ENCODE data around the gene PLXNA4. TPM values are rescaled to one million over a fixed set of nuclear protein-coding genes. Genes with fewer than 3 reads are reported as not detected.

Gene PLXNA4
- total and polyA plus RNA-seq, 4 donors, result 0.63 to 4.6 (median 2.1) TPM

GRCh38 chr7:132551886-132552285, 24.4 kb downstream of the PLXNA4 start:
- no peaks in the 10 kb centered on the region for H3K4me1 ChIP-seq (ENCODE audit: control insufficient read depth in 5 of 5, insufficient read depth in 5 of 5, low read length in 5 of 5)
- no peaks in the 10 kb centered on the region for H3K36me3 ChIP-seq (ENCODE audit: control insufficient read depth in 4 of 4, insufficient read depth in 4 of 4, low read length in 4 of 4)
- peaks cover 0 to 30% (median 4%) of the 10 kb centered on the region in 4 donors for H3K9me3 ChIP-seq (ENCODE audit: control insufficient read depth in 4 of 4, insufficient read depth in 3 of 4, low read length in 3 of 4)
- H3K4me3 ChIP-seq, result no peak overlapping the region
- H3K27me3 ChIP-seq (ENCODE audit: control insufficient read depth in 3 of 3, insufficient read depth in 3 of 3, low read length in 2 of 3), result peaks cover 0 to 4% (median 0%) of the 10 kb centered on the region in 3 donors
- 51 to 53% methylated on average over 3 of the region's 3 CpGs for WGBS, 2 donors
- DNase-seq (no peak), ATAC-seq (ENCODE audit: insufficient read depth, low FRiP score) (no peak)
- no peak overlapping the region for H3K27ac ChIP-seq (ENCODE audit: low read depth in 1 of 2, low read length in 1 of 2)
- no peak overlapping the region for H3K9ac ChIP-seq (ENCODE audit: insufficient read depth in 1 of 2, low read length in 2 of 2)
- no peak for TF ChIP-seq CTCF (IDR thresholded peaks at IDR 0.05; ENCODE audit: control extremely low read depth, extremely low read depth)

GRCh38 chr7:132551439-132551838, 24.8 kb downstream of the PLXNA4 start:
- no peak for TF ChIP-seq CTCF (IDR thresholded peaks at IDR 0.05; ENCODE audit: control extremely low read depth, extremely low read depth)
- H3K27me3 ChIP-seq (ENCODE audit: control insufficient read depth in 3 of 3, insufficient read depth in 3 of 3, low read length in 2 of 3), result peaks cover 0 to 3% (median 0%) of the 10 kb centered on the region in 3 donors
- H3K9me3 ChIP-seq (ENCODE audit: control insufficient read depth in 4 of 4, insufficient read depth in 3 of 4, low read length in 3 of 4), result peaks cover 0 to 30% (median 4%) of the 10 kb centered on the region in 4 donors
- H3K36me3 ChIP-seq (ENCODE audit: control insufficient read depth in 4 of 4, insufficient read depth in 4 of 4, low read length in 4 of 4), result no peaks in the 10 kb centered on the region
- H3K4me1 ChIP-seq (ENCODE audit: control insufficient read depth in 5 of 5, insufficient read depth in 5 of 5, low read length in 5 of 5), result no peaks in the 10 kb centered on the region
- H3K4me3 ChIP-seq, result no peak overlapping the region
- no peak overlapping the region for H3K9ac ChIP-seq (ENCODE audit: insufficient read depth in 1 of 2, low read length in 2 of 2)
- WGBS, 2 donors, result 75 to 78% methylated on average over 6 of the region's 6 CpGs
- ATAC-seq (ENCODE audit: insufficient read depth, low FRiP score) (no peak), DNase-seq (no peak)
- H3K27ac ChIP-seq (ENCODE audit: low read depth in 1 of 2, low read length in 1 of 2), result no peak overlapping the region

- 44 to 60% methylated on average over 4 of the region's 4 CpGs for WGBS, 2 donors
- Histone ChIP-seq H3K27ac (ENCODE audit: low read depth in 1 of 2, low read length in 1 of 2) (no peak overlapping the region), H3K9ac (ENCODE audit: insufficient read depth in 1 of 2, low read length in 2 of 2) (no peak overlapping the region), H3K36me3 (ENCODE audit: control insufficient read depth in 4 of 4, insufficient read depth in 4 of 4, low read length in 4 of 4) (no peaks in the 10 kb centered on the region), H3K4me3 (no peak overlapping the region), H3K4me1 (ENCODE audit: control insufficient read depth in 5 of 5, insufficient read depth in 5 of 5, low read length in 5 of 5) (no peaks in the 10 kb centered on the region), H3K9me3 (ENCODE audit: control insufficient read depth in 4 of 4, insufficient read depth in 3 of 4, low read length in 3 of 4) (peaks cover 0 to 26% (median 4%) of the 10 kb centered on the region in 4 donors), H3K27me3 (ENCODE audit: control insufficient read depth in 3 of 3, insufficient read depth in 3 of 3, low read length in 2 of 3) (peaks cover 0 to 3% (median 0%) of the 10 kb centered on the region in 3 donors)
- DNase-seq (no peak), ATAC-seq (ENCODE audit: insufficient read depth, low FRiP score) (no peak)
- TF ChIP-seq CTCF (IDR thresholded peaks at IDR 0.05; ENCODE audit: control extremely low read depth, extremely low read depth), result no peak
Observed at GRCh38 chr7:132548489-132549078, 27.7 kb downstream of the PLXNA4 start.

GRCh38 chr7:132547821-132548220, 28.4 kb downstream of the PLXNA4 start:
- Histone ChIP-seq H3K4me3 (no peak overlapping the region), H3K4me1 (ENCODE audit: control insufficient read depth in 5 of 5, insufficient read depth in 5 of 5, low read length in 5 of 5) (no peaks in the 10 kb centered on the region), H3K9me3 (ENCODE audit: control insufficient read depth in 4 of 4, insufficient read depth in 3 of 4, low read length in 3 of 4) (peaks cover 0 to 20% (median 4%) of the 10 kb centered on the region in 4 donors), H3K27me3 (ENCODE audit: control insufficient read depth in 3 of 3, insufficient read depth in 3 of 3, low read length in 2 of 3) (peaks cover 0 to 3% (median 0%) of the 10 kb centered on the region in 3 donors), H3K27ac (ENCODE audit: low read depth in 1 of 2, low read length in 1 of 2) (no peak overlapping the region), H3K36me3 (ENCODE audit: control insufficient read depth in 4 of 4, insufficient read depth in 4 of 4, low read length in 4 of 4) (no peaks in the 10 kb centered on the region), H3K9ac (ENCODE audit: insufficient read depth in 1 of 2, low read length in 2 of 2) (no peak overlapping the region)
- WGBS, 2 donors, result 82% methylated on average over 6 of the region's 6 CpGs
- no peak for TF ChIP-seq CTCF (IDR thresholded peaks at IDR 0.05; ENCODE audit: control extremely low read depth, extremely low read depth)
- no peak for ATAC-seq (ENCODE audit: insufficient read depth, low FRiP score)
- no peak for DNase-seq
